Heart left ventricle (tissue), 13 donors: ENCODE measurements around the gene GRIA3.

Experiments used
- CTCF ChIP-seq, 12 donors: fragments of 200-600 bp; sonication (generic) in 4 of 12; IDR thresholded peaks; one replicate each; pipeline versions ENCODE4 v1.5.0 to v1.8.0; 2018 to 2022; ENCODE audit warnings: antibody characterized with exemption in 12 of 12, mild to moderate bottlenecking in 5 of 12
- POLR2A ChIP-seq, 2 donors: fragments of 450-650 bp; IDR thresholded peaks; one replicate each; pipeline ENCODE4 v1.6.1; 2017; ENCODE audit warnings: antibody characterized with exemption in 2 of 2, mild to moderate bottlenecking in 2 of 2, moderate library complexity in 2 of 2
- donor health status: ischemic (EF 13 %, LVEDD 7.1; RV severe dilation, severe dysfunction).
- donor health status: DM: no; HTN: yes; CAD: no.
- donor health status: DM: no; HTN: no; CAD: no.
- donor health status: ischemic (EF 25% LVEDD 6.9; RV normal size, moderate dysfunction).
- donor health status: ischemic (EF 25% LVEDD 5.7; RV mildly dilated, moderate dysfunction).
- donor health status: ischemic (EF 35%, LVEDD 5.7; RV mildly dilated, moderate dysfunction).
- donor health status: nonischemic (EF 11% LVEDD 7.7; RV severe dilation, severe dysfunction).
- donor health status: DM: yes; HTN: yes; CAD: no.
- donor health status: PGD.
- donor health status: ischemic (EF 29% LVEDD 5.4; RV normal size, mild dysfunction).
- donor health status: nonischemic (EF 23%, LVEDD 6.1; RV moderate dilation, normal function).

DNA sequence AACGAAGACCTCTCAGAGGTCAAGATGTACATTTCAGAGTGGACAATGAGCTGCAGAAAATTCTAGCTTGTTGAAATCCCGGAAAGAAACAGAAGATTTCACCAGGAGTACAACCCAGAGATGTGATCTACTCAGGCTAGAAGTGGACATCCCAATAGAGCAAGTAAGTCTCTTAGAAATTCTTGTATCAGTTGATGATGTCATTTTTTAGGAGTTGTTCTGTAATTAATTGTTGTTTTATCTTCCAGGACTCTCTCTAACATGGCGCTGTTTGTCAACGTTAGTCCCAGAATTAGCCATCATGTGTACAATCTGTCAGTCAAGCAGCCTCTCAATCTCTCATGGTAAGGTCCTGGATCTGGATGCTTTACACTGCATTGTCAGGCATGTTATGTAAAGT is 174.4 kb downstream of the GRIA3 start:
- TF ChIP-seq CTCF (IDR thresholded peaks at IDR 0.05): no peak
- no peak for TF ChIP-seq POLR2A (IDR thresholded peaks at IDR 0.05)
